Tibial nerve (tissue), 3 donors: ENCODE results near the gene SLC25A45.

ENCODE experiments used
- CTCF ChIP-seq, 5 experiments: fragments of 200-600 bp in 3 of 5; fragments of 450-650 bp in 2 of 5; sonication (generic) in 3 of 5; IDR thresholded peaks; one replicate each; pipeline ENCODE4 v1.5.1; 2016 to 2019; ENCODE audit warnings: antibody characterized with exemption in 5 of 5, mild to moderate bottlenecking in 3 of 5, moderate library complexity in 2 of 5
- POLR2A ChIP-seq, 2 donors: fragments of 450-650 bp; IDR thresholded peaks; one replicate each; pipeline ENCODE4 v1.6.1; 2017; ENCODE audit warnings: antibody characterized with exemption in 2 of 2, mild to moderate bottlenecking in 2 of 2, moderate library complexity in 2 of 2

GRCh38 chr11:65428578-65429067 lies 46.2 kb upstream of the SLC25A45 start:
- TF ChIP-seq POLR2A (IDR thresholded peaks at IDR 0.05): peak in 1 of 2 donors; percentile 6
- TF ChIP-seq CTCF (IDR thresholded peaks at IDR 0.05): no peak
